Trophoblast cell (in vitro differentiated cells and primary cell): ENCODE measurements around the gene CISTR.
"Not testable (repeated sequence)": the region's sequence is repeated elsewhere in the genome, so short reads cannot be mapped to it uniquely, and the experiment has no call there.

Source experiments
- DNase-seq, 2 donors: peaks; one replicate each; pipeline ENCODE4 v3.0.0-alpha.2; 2016
- H2AFZ ChIP-seq: 2 replicates; pipeline ENCODE4 v1.6.1; 2013; ENCODE audit warnings: low read length, moderate library complexity, mild to moderate bottlenecking; ENCODE audit not compliant: insufficient read depth, poor library complexity
- H2AK5ac ChIP-seq: 2 replicates; pipeline ENCODE4 v1.6.1; 2013; ENCODE audit warnings: mild to moderate bottlenecking, low read length
- H2BK120ac ChIP-seq: 2 replicates; pipeline ENCODE4 v1.6.1; 2013; ENCODE audit warnings: low read length, mild to moderate bottlenecking, moderate library complexity; ENCODE audit not compliant: insufficient read depth, poor library complexity
- H2BK12ac ChIP-seq: 2 replicates; pipeline ENCODE4 v1.6.1; 2013; ENCODE audit warnings: mild to moderate bottlenecking, low read length, moderate library complexity
- H2BK5ac ChIP-seq: 2 replicates; pipeline ENCODE4 v1.6.1; 2013; ENCODE audit warnings: low read length, low read depth, moderate library complexity, mild to moderate bottlenecking; ENCODE audit not compliant: poor library complexity
- H3K14ac ChIP-seq: 2 replicates; pipeline ENCODE4 v1.6.1; 2013; ENCODE audit warnings: mild to moderate bottlenecking, low read length
- H3K18ac ChIP-seq: 2 replicates; pipeline ENCODE4 v1.6.1; 2013; ENCODE audit warnings: mild to moderate bottlenecking, low read length
- H3K23ac ChIP-seq: 2 replicates; pipeline ENCODE4 v1.6.1; 2013; ENCODE audit warnings: low read length
- H3K27ac ChIP-seq: 2 replicates; pipeline ENCODE4 v1.5.1; 2013; ENCODE audit warnings: low read depth, mild to moderate bottlenecking, inconsistent platforms, low read length, moderate library complexity
- H3K27me3 ChIP-seq: 2 replicates; pipeline ENCODE4 v1.6.1; 2013; ENCODE audit warnings: inconsistent platforms, mild to moderate bottlenecking, low read length, moderate library complexity; ENCODE audit not compliant: insufficient read depth
- H3K36me3 ChIP-seq, 2 experiments: 1 replicate in 1 of 2; 2 replicates in 1 of 2; pipeline ENCODE4 v1.6.1; 2013; ENCODE audit warnings: low read length in 2 of 2, mild to moderate bottlenecking in 2 of 2, moderate library complexity in 1 of 2; ENCODE audit not compliant: insufficient read depth in 2 of 2, control insufficient read depth in 1 of 2
- H3K4ac ChIP-seq: 2 replicates; pipeline ENCODE4 v1.6.1; 2013; ENCODE audit warnings: low read depth, mild to moderate bottlenecking, low read length, moderate library complexity
- H3K4me1 ChIP-seq, 2 experiments: 1 replicate in 1 of 2; 2 replicates in 1 of 2; pipeline ENCODE4 v1.6.1; 2013; ENCODE audit warnings: low read length in 2 of 2, mild to moderate bottlenecking in 2 of 2, moderate library complexity in 1 of 2; ENCODE audit not compliant: insufficient read depth in 2 of 2, control insufficient read depth in 1 of 2
- H3K4me2 ChIP-seq: 2 replicates; pipeline ENCODE4 v1.6.1; 2013; ENCODE audit warnings: inconsistent platforms, mild to moderate bottlenecking, low read length, moderate library complexity
- H3K4me3 ChIP-seq: 2 replicates; pipeline ENCODE4 v1.5.1; 2013; ENCODE audit warnings: mild to moderate bottlenecking, low read depth, low read length, inconsistent platforms
- H3K79me1 ChIP-seq: one replicate; pipeline ENCODE4 v1.6.1; 2013; ENCODE audit warnings: low read length
- H3K79me2 ChIP-seq: 2 replicates; pipeline ENCODE4 v1.6.1; 2013; ENCODE audit warnings: low read length, mild to moderate bottlenecking; ENCODE audit not compliant: control insufficient read depth, insufficient read depth, poor library complexity
- H3K9ac ChIP-seq: 2 replicates; pipeline ENCODE4 v1.6.1; 2013; ENCODE audit warnings: mild to moderate bottlenecking, low read length
- H3K9me3 ChIP-seq: 2 replicates; pipeline ENCODE4 v1.6.1; 2013; ENCODE audit warnings: low read depth, mild to moderate bottlenecking, control low read depth, inconsistent platforms, low read length; ENCODE audit not compliant: insufficient read depth
- H4K12ac ChIP-seq: 2 replicates; pipeline ENCODE4 v1.6.1; 2013; ENCODE audit warnings: low read depth, mild to moderate bottlenecking, low read length, moderate library complexity
- H4K8ac ChIP-seq: 2 replicates; pipeline ENCODE4 v1.6.1; 2013; ENCODE audit warnings: low read depth, mild to moderate bottlenecking, low read length, moderate library complexity
- H4K91ac ChIP-seq: one replicate; pipeline ENCODE4 v1.6.1; 2013; ENCODE audit warnings: low read depth, mild to moderate bottlenecking, low read length, moderate library complexity
- WGBS: extraction: QIAGEN DNeasy Blood & Tissue Kit; methylation state at CpG from one replicate; pipeline ENCODE4 v1.1.7; 2013; ENCODE audit warnings: missing lambda C conversion rate; ENCODE audit not compliant: insufficient read length, insufficient coverage; ENCODE audit errors: extremely low coverage; 5-methylcytosine and 5-hydroxymethylcytosine counted together

CISTR gene

DNA sequence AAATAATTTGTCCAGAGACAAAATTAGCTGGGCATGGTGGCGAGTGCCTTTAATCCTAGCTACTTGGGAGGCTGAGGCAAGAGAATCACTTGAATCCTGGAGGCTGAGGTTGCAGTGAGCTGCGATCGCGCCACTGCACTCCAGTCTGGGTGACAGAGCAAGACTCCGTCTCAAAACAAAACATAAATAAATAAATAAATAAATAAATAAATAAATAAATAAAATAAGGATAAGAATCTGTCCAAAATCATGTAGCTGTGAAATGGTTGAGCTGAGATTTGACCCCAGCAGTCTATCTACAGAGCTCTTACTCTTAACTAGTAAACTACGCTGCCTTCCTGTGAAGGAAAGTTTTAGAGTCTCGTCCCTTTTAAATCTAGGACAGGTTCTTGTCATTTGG, 27.9 kb upstream of the CISTR start:
- not testable (repeated sequence) for H3K9ac ChIP-seq, H2BK5ac ChIP-seq, H4K91ac ChIP-seq, H3K18ac ChIP-seq, H2AK5ac ChIP-seq, H4K8ac ChIP-seq, H3K36me3 ChIP-seq, H3K4ac ChIP-seq, H2BK120ac ChIP-seq, H3K27me3 ChIP-seq, DNase-seq, H3K9me3 ChIP-seq, H3K4me3 ChIP-seq, H3K4me1 ChIP-seq, H3K14ac ChIP-seq, H2BK12ac ChIP-seq, H4K12ac ChIP-seq, H3K27ac ChIP-seq, H2AFZ ChIP-seq, H3K23ac ChIP-seq, H3K4me2 ChIP-seq, H3K79me2 ChIP-seq, H3K79me1 ChIP-seq
- WGBS = no CpG with 5 or more reads among the region's 7 CpGs

DNA sequence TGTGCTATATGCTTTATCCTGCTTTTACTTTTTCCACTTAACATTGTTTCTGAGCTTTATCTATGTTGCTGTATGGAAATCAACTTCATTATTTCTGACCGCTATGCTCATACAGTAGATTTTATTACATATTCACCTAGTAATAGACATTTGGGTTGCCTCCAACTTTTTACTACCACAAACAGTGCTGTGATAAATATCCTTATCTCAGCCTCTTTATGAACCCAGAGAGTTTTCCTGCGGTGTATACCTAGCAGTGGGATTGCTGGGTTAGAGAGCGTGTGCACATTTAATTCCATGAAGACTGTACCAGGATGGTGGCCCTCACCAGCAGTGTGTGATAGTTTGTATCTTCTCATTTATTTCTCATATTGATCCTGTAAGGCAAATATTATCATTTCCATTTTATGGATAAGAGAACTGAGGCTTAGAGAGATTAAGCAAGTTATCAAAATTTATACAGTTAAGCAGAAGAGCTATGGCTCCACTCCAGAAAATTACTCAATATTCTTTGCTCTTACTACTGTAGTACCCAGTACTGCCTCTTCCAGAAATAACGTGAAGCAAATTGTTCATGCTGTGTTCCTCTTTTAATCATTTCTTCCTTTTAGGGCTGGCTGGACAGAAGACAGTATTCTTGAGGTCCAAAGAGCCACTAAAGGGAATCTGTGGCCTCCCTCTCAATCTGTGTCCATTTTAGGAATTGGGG, 26.3 kb upstream of the CISTR start:
- no peak overlapping the region for H3K18ac ChIP-seq
- WGBS = no CpG with 5 or more reads among the region's 4 CpGs
- no peak overlapping the region for H4K8ac ChIP-seq
- H3K9me3 ChIP-seq = no peaks in the 10 kb centered on the region
- no peak overlapping the region for H2BK12ac ChIP-seq
- peaks cover 3% of the 10 kb centered on the region for H3K27me3 ChIP-seq
- no peak overlapping the region for H3K4ac ChIP-seq
- H3K36me3 ChIP-seq = no peaks in the 10 kb centered on the region
- no peak overlapping the region for H3K14ac ChIP-seq
- no peak overlapping the region for H2AFZ ChIP-seq
- H2BK5ac ChIP-seq = no peak overlapping the region
- H2AK5ac ChIP-seq = no peak overlapping the region
- no peak overlapping the region for H3K27ac ChIP-seq
- H3K4me2 ChIP-seq = no peak overlapping the region
- H3K9ac ChIP-seq = no peak overlapping the region
- H4K12ac ChIP-seq = no peak overlapping the region
- H4K91ac ChIP-seq = no peak overlapping the region
- no peak overlapping the region for H3K23ac ChIP-seq
- no peak overlapping the region for H2BK120ac ChIP-seq
- DNase-seq = no peak
- no peaks in the 10 kb centered on the region for H3K4me1 ChIP-seq
- H3K79me1 ChIP-seq = no peaks in the 10 kb centered on the region
- H3K79me2 ChIP-seq = no peaks in the 10 kb centered on the region
- H3K4me3 ChIP-seq = no peak overlapping the region

DNA sequence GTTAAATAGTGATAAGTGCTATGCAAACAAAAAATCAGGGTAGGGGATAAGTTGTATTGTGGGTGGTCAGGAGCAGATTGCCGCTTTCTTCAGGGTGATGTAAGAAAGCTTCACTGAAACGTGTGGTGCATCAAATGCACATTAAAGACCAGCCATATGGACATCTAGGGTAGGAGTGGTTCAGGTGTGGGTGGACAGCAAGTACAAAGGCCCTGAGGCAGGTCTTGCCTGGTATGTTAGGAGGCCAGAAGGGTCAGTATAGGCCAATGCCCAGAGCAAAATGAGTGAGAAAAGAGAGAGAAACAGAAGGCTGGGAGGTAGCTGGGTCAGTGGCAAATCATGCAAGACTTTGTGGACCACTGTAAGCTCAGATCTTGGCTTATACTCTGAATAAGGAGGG, 25.6 kb upstream of the CISTR start:
- no CpG with 5 or more reads among the region's 2 CpGs for WGBS
- no peak overlapping the region for H3K18ac ChIP-seq
- H3K79me2 ChIP-seq = no peaks in the 10 kb centered on the region
- H4K8ac ChIP-seq = no peak overlapping the region
- no peaks in the 10 kb centered on the region for H3K36me3 ChIP-seq
- H3K9me3 ChIP-seq = no peaks in the 10 kb centered on the region
- no peaks in the 10 kb centered on the region for H3K27me3 ChIP-seq
- H2BK12ac ChIP-seq = no peak overlapping the region
- no peak overlapping the region for H4K91ac ChIP-seq
- no peaks in the 10 kb centered on the region for H3K4me1 ChIP-seq
- no peak for DNase-seq
- H4K12ac ChIP-seq = no peak overlapping the region
- no peak overlapping the region for H2AFZ ChIP-seq
- no peak overlapping the region for H3K4me2 ChIP-seq
- H3K4me3 ChIP-seq = no peak overlapping the region
- no peaks in the 10 kb centered on the region for H3K79me1 ChIP-seq
- H3K23ac ChIP-seq = no peak overlapping the region
- H2AK5ac ChIP-seq = no peak overlapping the region
- no peak overlapping the region for H3K27ac ChIP-seq
- no peak overlapping the region for H2BK120ac ChIP-seq
- no peak overlapping the region for H3K9ac ChIP-seq
- no peak overlapping the region for H2BK5ac ChIP-seq
- H3K14ac ChIP-seq = no peak overlapping the region
- no peak overlapping the region for H3K4ac ChIP-seq

DNA sequence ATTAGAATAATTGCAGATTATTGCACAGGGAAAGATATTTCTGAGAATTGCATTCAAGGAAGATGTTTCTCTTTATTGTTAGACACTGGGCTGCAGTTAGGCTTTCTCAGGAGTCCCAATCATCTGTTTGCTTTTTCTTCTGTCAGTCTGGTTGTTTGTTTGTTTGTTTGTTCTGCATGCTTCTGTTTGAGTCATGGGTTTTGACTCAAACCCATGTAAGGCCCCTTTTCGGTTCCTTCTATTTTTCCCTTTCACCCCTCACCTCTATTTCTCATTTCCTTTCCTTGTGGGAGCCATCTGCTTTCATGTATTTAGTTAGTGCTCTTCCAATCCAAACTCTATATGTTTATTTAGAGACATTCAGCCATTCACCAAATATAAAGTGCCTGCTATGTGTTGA, 25.1 kb upstream of the CISTR start:
- Histone ChIP-seq H3K36me3 (no peaks in the 10 kb centered on the region), H3K9me3 (no peaks in the 10 kb centered on the region), H2AK5ac (no peak overlapping the region), H3K79me2 (no peaks in the 10 kb centered on the region), H3K4me1 (no peaks in the 10 kb centered on the region), H2BK5ac (no peak overlapping the region), H3K27ac (no peak overlapping the region), H3K4me2 (no peak overlapping the region), H2BK12ac (no peak overlapping the region), H4K8ac (no peak overlapping the region), H4K12ac (no peak overlapping the region), H3K4ac (no peak overlapping the region), H3K79me1 (no peaks in the 10 kb centered on the region), H3K9ac (no peak overlapping the region), H3K4me3 (no peak overlapping the region), H2BK120ac (no peak overlapping the region), H3K18ac (no peak overlapping the region), H3K27me3 (no peaks in the 10 kb centered on the region), H3K14ac (no peak overlapping the region), H4K91ac (no peak overlapping the region), H3K23ac (no peak overlapping the region), H2AFZ (no peak overlapping the region)
- no CpG with 5 or more reads among the region's 1 CpG for WGBS
- no peak for DNase-seq
